PFSK-1 (cell line): ENCODE measurements around the gene XYLT1.

Source experiments
- FOXP2 ChIP-seq: optimal IDR thresholded peaks from 2 replicates; pipeline ENCODE3; 2011; ENCODE audit warnings: borderline replicate concordance, control low read depth, inconsistent platforms; ENCODE audit not compliant: insufficient read depth; ENCODE audit errors: extremely low read length, extremely low read depth
- POLR2AphosphoS5 ChIP-seq: IDR thresholded peaks from 2 replicates; pipeline ENCODE4 v1.6.1; 2012; ENCODE audit warnings: low read depth, mild to moderate bottlenecking, control low read depth, low read length, moderate library complexity
- REST ChIP-seq, 2 experiments: IDR thresholded peaks; 2 replicates each; pipeline versions ENCODE4 v1.6.1 to v1.8.0; 2011 to 2012; ENCODE audit warnings: low read depth in 2 of 2, low read length in 2 of 2, control low read depth in 1 of 2, inconsistent platforms in 1 of 2, mild to moderate bottlenecking in 1 of 2, moderate library complexity in 1 of 2; ENCODE audit not compliant: insufficient read depth in 1 of 2
- SIN3A ChIP-seq: IDR thresholded peaks from 2 replicates; pipeline ENCODE4 v1.6.1; 2012; ENCODE audit warnings: mild to moderate bottlenecking, low read length, moderate library complexity, borderline replicate concordance; ENCODE audit not compliant: insufficient read depth
- TAF1 ChIP-seq: IDR thresholded peaks from 2 replicates; pipeline ENCODE4 v1.6.1; 2012; ENCODE audit warnings: low read length, control low read depth, borderline replicate concordance; ENCODE audit not compliant: insufficient read depth

XYLT1 gene

GRCh38 chr16:17423221-17423620 lies 47.5 kb downstream of the XYLT1 start:
- TF ChIP-seq TAF1 = no peak
- TF ChIP-seq REST (IDR thresholded peaks at IDR 0.05; ENCODE audit: insufficient read depth in 1 of 2, low read depth in 2 of 2, low read length in 2 of 2) = no peak
- TF ChIP-seq POLR2AphosphoS5 = no peak
- TF ChIP-seq FOXP2 = no peak
- TF ChIP-seq SIN3A = no peak

DNA sequence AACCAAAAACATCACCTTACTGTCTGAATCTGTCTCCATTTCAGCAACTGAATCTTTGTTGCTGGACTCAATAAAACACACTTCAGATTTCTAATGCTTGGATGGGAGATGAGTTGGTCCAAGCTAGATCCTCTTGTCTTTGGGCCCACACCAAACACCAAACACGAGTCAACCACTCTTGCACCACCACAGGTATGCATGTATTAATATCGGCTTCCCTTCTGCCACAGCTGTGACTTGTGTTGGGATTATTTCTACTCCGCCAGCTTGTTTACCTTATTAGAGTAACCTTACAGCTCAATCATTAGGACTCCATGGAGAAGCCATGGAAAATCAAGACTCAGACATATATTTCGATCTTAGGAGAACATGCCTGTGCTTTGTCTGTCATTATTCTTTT lies 49.9 kb downstream of the XYLT1 start:
- TF ChIP-seq POLR2AphosphoS5 (no peak), TAF1 (no peak), FOXP2 (no peak), SIN3A (no peak), REST (IDR thresholded peaks at IDR 0.05; ENCODE audit: insufficient read depth in 1 of 2, low read depth in 2 of 2, low read length in 2 of 2) (no peak)

DNA sequence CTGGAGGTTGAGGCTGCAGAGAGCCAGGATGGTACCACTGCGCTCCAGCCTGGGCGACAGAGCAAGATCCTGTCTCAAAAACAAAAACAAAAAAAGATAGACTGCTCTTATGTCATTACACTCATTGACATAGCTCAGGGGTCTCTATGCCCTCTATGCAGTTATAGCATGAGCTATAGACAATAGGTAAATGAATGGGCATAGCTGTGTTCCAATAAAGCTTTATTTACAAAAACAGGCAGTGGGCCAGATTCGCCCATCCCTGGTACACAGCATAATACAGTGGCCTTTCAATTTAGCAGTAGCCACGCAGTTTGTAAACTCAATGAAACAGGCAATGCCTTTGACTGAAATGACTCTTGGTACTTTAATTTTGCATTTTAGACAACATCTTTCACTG lies 51.5 kb downstream of the XYLT1 start:
- no peak for TF ChIP-seq TAF1

DNA sequence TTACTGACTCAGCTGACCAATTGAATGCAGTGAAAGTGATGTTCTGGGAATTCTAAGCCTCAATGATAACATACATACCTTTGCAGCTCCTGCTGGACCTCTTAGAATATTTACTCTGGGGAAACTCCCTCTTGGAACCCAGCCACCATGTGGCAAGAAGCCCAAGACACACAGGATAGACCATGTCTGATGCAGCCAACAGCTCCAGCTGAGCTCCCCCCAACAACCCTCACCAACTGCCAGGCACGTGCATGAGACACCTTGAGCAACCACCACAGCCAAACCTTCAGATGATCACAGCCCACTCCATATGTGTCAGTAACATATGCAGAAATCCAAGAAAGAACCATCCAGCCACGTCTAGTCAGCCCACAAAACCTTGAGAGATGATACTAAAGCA lies 53.0 kb downstream of the XYLT1 start:
- TF ChIP-seq TAF1 = no peak
- no peak for TF ChIP-seq FOXP2
- no peak for TF ChIP-seq POLR2AphosphoS5
- no peak for TF ChIP-seq REST (IDR thresholded peaks at IDR 0.05; ENCODE audit: insufficient read depth in 1 of 2, low read depth in 2 of 2, low read length in 2 of 2)
- no peak for TF ChIP-seq SIN3A

- TF ChIP-seq FOXP2 = no peak
- no peak for TF ChIP-seq TAF1
- TF ChIP-seq SIN3A = no peak
- TF ChIP-seq REST (IDR thresholded peaks at IDR 0.05; ENCODE audit: insufficient read depth in 1 of 2, low read depth in 2 of 2, low read length in 2 of 2) = no peak
- TF ChIP-seq POLR2AphosphoS5 = no peak
These were observed 54.1 kb downstream of the XYLT1 start for GRCh38 chr16:17416461-17417311.
